Fibroblast of lung (primary cell): ENCODE measurements around the gene IKBIP. TPM values are rescaled to one million over a fixed set of nuclear protein-coding genes. Genes with fewer than 3 reads are reported as not detected.
"Not testable (repeated sequence)": the region's sequence is repeated elsewhere in the genome, so short reads cannot be mapped to it uniquely, and the experiment has no call there.

Source experiments
- DNase-seq, 2 donors: peaks; one replicate each; pipeline versions ENCODE4 v3.0.0 to v3.0.0-alpha.2; 2010; ENCODE audit warnings: low read depth in 2 of 2
- H2AFZ ChIP-seq: 2 replicates; pipeline ENCODE4 v1.5.1; 2012; ENCODE audit warnings: low read length, control low read depth, inconsistent platforms
- H3K27ac ChIP-seq: 2 replicates; pipeline ENCODE4 v1.5.1; 2011; ENCODE audit warnings: low read length, control low read depth; ENCODE audit not compliant: insufficient read depth
- H3K27me3 ChIP-seq: 2 replicates; pipeline ENCODE4 v1.5.1; 2011; ENCODE audit warnings: mild to moderate bottlenecking, low read length; ENCODE audit not compliant: control insufficient read depth, insufficient read depth
- H3K36me3 ChIP-seq: 2 replicates; pipeline ENCODE4 v1.5.1; 2011; ENCODE audit warnings: low read length; ENCODE audit not compliant: control insufficient read depth, insufficient read depth
- H3K4me1 ChIP-seq: 2 replicates; pipeline ENCODE4 v1.5.1; 2011; ENCODE audit warnings: low read length; ENCODE audit not compliant: control insufficient read depth, insufficient read depth; ENCODE audit errors: extremely low read depth
- H3K4me2 ChIP-seq: 2 replicates; pipeline ENCODE4 v1.5.1; 2011; ENCODE audit warnings: low read length, control low read depth; ENCODE audit not compliant: insufficient read depth; ENCODE audit errors: extremely low read depth
- H3K4me3 ChIP-seq, 4 experiments: fragments of 200-600 bp in 1 of 4; sonication (generic) in 1 of 4; replicated peaks in 1 of 4; 2 replicates each; pipeline ENCODE4 v1.5.1; 2011 to 2016; ENCODE audit warnings: low read length in 4 of 4, low read depth in 3 of 4, mild to moderate bottlenecking in 3 of 4, control low read depth in 2 of 4, inconsistent platforms in 1 of 4, mixed read lengths in 1 of 4; ENCODE audit not compliant: insufficient read depth in 1 of 4; ENCODE audit errors: control extremely low read depth in 1 of 4
- H3K79me2 ChIP-seq: 2 replicates; pipeline ENCODE4 v1.5.1; 2012; ENCODE audit warnings: mild to moderate bottlenecking, low read length, inconsistent platforms; ENCODE audit not compliant: control insufficient read depth, insufficient read depth
- H3K9ac ChIP-seq: 2 replicates; pipeline ENCODE4 v1.5.1; 2011; ENCODE audit warnings: mild to moderate bottlenecking, low read length, control low read depth; ENCODE audit not compliant: insufficient read depth
- H3K9me3 ChIP-seq: 2 replicates; pipeline ENCODE4 v1.5.1; 2012; ENCODE audit warnings: low read depth, low read length; ENCODE audit not compliant: control insufficient read depth, insufficient read depth
- H4K20me1 ChIP-seq: 2 replicates; pipeline ENCODE4 v1.5.1; 2011; ENCODE audit warnings: low read length; ENCODE audit not compliant: control insufficient read depth, insufficient read depth; ENCODE audit errors: extremely low read depth
- EZH2 ChIP-seq: IDR thresholded peaks from 2 replicates; pipeline ENCODE4 v1.5.1; 2012; ENCODE audit warnings: low read length, control low read depth, mild to moderate bottlenecking; ENCODE audit errors: missing control alignments
- polyA plus RNA-seq, 2 donors: library from polyadenylated mRNA; depleted of rRNA in 1 of 2; stranded (reverse) in 1 of 2; unstranded in 1 of 2; fragments of >200 nt; gene quantifications; 2 replicates each; pipeline ENCODE4 v1.2.1, GENCODE V29; 2011 to 2012; ENCODE audit warnings: missing spikeins in 1 of 2
- total RNA-seq: library from RNA; depleted of rRNA; stranded (reverse); fragments of >200 nt; gene quantifications from 2 replicates; pipeline ENCODE4 v1.2.1, GENCODE V29; 2014
- TF ChIP-seq, protein P1 (sequence below), 2 donors: IDR thresholded peaks in 1 of 2; conservative IDR thresholded peaks in 1 of 2; 1 replicate in 1 of 2; 2 replicates in 1 of 2; pipeline ENCODE4 v1.5.1; 2011 to 2012; ENCODE audit warnings: low read length in 2 of 2, control low read depth in 1 of 2, inconsistent platforms in 1 of 2, low read depth in 1 of 2, mild to moderate bottlenecking in 1 of 2

Gene IKBIP
- total and polyA plus RNA-seq, 2 donors (not counting 1 experiment from before 2014, with no cell fraction given), result 43.9 to 58.5 TPM

DNA sequence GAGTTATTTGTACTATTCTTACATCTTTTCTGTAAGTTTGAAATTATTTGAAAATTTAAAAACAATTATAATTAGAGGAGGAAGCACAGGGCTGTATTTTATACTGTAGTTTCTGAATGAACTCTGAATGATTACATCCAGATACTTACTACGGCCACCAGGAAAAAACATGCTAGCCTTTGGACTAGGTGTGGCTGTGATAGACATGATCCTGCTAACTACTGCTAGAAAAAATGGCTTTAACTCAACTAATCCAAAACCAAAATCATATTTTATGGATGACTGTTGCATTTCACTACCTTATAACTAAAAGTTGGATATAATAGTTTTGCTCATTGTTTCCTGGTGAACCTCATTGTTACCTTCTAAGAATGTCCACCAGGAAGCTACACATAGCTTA is 66.2 kb downstream of the IKBIP start:
- H3K9ac ChIP-seq, result no peak overlapping the region
- no peak overlapping the region for H3K4me3 ChIP-seq
- no peak for TF ChIP-seq EZH2
- TF ChIP-seq, protein P1, sequence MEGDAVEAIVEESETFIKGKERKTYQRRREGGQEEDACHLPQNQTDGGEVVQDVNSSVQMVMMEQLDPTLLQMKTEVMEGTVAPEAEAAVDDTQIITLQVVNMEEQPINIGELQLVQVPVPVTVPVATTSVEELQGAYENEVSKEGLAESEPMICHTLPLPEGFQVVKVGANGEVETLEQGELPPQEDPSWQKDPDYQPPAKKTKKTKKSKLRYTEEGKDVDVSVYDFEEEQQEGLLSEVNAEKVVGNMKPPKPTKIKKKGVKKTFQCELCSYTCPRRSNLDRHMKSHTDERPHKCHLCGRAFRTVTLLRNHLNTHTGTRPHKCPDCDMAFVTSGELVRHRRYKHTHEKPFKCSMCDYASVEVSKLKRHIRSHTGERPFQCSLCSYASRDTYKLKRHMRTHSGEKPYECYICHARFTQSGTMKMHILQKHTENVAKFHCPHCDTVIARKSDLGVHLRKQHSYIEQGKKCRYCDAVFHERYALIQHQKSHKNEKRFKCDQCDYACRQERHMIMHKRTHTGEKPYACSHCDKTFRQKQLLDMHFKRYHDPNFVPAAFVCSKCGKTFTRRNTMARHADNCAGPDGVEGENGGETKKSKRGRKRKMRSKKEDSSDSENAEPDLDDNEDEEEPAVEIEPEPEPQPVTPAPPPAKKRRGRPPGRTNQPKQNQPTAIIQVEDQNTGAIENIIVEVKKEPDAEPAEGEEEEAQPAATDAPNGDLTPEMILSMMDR (conservative IDR thresholded peaks at IDR 0.05 in 1 of 2, IDR thresholded peaks at IDR 0.05 in 1 of 2; ENCODE audit: low read depth in 1 of 2, low read length in 2 of 2), result no peak
- H3K9me3 ChIP-seq, result no peaks in the 10 kb centered on the region
- no peak overlapping the region for H3K27ac ChIP-seq
- H3K36me3 ChIP-seq, result no peaks in the 10 kb centered on the region
- no peaks in the 10 kb centered on the region for H3K27me3 ChIP-seq
- no peaks in the 10 kb centered on the region for H3K4me1 ChIP-seq
- no peaks in the 10 kb centered on the region for H4K20me1 ChIP-seq
- no peaks in the 10 kb centered on the region for H3K79me2 ChIP-seq
- no peak overlapping the region for H3K4me2 ChIP-seq
- no peak overlapping the region for H2AFZ ChIP-seq
- DNase-seq, result no peak

DNA sequence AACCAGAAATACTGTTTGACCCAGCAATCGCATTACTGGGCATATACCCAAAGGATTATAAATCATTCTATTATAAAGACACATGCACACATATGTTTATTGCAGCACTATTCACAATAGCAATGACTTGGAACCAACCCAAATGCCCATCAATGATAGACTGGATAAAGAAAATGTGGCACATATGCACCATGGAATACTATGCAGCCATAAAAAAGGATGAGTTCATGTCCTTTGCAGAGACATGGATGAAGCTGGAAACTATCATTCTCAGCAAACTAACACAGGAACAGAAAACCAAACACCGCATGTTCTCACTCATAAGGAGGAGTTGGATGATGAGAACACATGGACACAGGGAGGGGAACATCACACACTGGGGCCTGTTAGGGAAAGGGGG is 67.8 kb downstream of the IKBIP start:
- H2AFZ ChIP-seq, DNase-seq, H3K9ac ChIP-seq, H3K4me1 ChIP-seq, H3K27me3 ChIP-seq, H3K36me3 ChIP-seq, H3K9me3 ChIP-seq, H3K4me2 ChIP-seq, H3K27ac ChIP-seq, H3K79me2 ChIP-seq, H3K4me3 ChIP-seq, H4K20me1 ChIP-seq: not testable (repeated sequence)

DNA sequence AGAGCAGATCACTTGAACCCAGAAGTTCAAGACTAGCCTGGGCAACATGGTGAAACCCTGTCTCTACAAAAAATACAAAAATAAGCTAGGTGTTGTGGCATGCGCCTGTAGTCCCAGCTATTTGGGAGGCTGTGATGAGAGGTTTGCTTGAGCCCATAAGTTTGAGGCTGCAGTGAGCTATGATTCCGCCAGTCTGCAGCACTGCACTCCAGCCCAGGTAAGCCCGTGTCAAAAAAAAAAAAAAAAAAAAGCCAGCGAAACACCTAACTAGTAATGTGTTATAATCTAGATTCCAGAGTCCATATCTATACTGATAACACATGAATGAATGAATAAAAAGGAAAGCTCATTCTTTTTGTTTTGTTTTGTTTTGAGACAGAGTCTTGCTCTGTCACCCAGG is 69.6 kb downstream of the IKBIP start:
- Histone ChIP-seq H3K9me3 (no peaks in the 10 kb centered on the region), H3K27ac (no peak overlapping the region), H3K4me2 (no peak overlapping the region), H2AFZ (no peak overlapping the region), H4K20me1 (no peaks in the 10 kb centered on the region), H3K9ac (no peak overlapping the region), H3K4me1 (no peaks in the 10 kb centered on the region), H3K4me3 (no peak overlapping the region), H3K79me2 (no peaks in the 10 kb centered on the region), H3K27me3 (no peaks in the 10 kb centered on the region), H3K36me3 (no peaks in the 10 kb centered on the region)
- DNase-seq, result no peak
- TF ChIP-seq EZH2, result no peak
- TF ChIP-seq, protein P1 (conservative IDR thresholded peaks at IDR 0.05 in 1 of 2, IDR thresholded peaks at IDR 0.05 in 1 of 2; ENCODE audit: low read depth in 1 of 2, low read length in 2 of 2), result no peak

Other genes with a start within 250 kb of the IKBIP start
- gene TMPO, start 129.2 kb downstream of the IKBIP start, total RNA-seq, result 37.8 and 42.1 TPM in 2 replicates
- gene TMPO, start 129.2 kb downstream of the IKBIP start, polyA plus RNA-seq, result 37.7 and 74.0 TPM in 2 replicates
- 535 and 541 TPM in 2 replicates for gene SLC25A3, start 51.1 kb downstream of the IKBIP start, total RNA-seq
- 999 and 1,157 TPM in 2 replicates for gene SLC25A3, start 51.1 kb downstream of the IKBIP start, polyA plus RNA-seq
- gene APAF1, start 502 bp upstream of the IKBIP start, total RNA-seq, result 19.3 and 23.3 TPM in 2 replicates
- gene APAF1, start 502 bp upstream of the IKBIP start, polyA plus RNA-seq, result 13.6 and 14.8 TPM in 2 replicates